ENCODE measurements around the gene DIPK1B.
A peak's percentile ranks its signal among the peaks of the same experiment; 100 is the strongest.

DIPK1B gene

DNA sequence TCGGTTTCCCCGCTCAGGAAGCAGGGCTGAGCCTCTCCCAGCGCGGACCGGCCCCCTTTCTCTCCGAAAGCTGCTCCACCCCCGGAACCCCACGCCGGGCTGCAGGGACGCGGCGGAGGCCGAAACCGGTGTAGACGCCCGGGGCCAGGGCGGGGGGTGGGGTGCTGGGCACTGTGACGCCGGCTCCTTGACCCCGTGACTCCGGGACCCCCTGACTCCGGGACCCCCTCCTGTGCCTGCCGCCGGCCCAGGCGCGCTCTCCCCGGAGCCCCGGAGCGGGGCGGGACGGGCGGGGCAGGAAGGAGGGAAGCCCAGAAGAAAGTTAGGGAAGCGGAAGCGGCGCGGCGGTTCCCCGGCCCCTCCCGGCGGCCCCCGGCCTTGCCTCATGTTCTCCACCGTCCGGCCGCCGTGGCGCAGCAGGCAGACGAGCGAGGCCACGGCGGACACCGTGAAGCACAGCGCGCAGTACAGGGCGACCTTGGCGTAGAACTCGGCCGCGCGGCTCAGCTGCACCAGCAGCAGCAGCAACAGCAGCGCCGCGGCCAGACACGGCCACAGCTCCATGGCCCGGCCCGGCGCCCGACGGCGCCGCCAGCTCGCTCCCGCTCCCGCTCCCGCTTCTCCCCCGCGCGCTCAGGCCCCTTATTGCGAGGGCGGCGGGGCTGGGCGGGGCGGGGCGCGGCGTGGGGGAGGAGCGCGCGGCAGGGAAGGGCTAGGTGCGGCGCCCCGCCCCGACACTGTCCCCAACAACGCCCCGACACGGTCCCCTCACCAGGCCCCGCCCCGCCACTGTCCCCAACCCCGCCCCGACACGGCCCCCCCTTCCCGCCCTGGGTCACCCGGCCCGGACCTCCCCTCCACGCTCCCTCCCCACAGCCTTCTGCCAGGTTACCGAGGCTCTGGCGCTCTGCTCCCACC lies 25.3 kb upstream of the DIPK1B start, which contains the start of gene AGPAT2:
Gene AGPAT2 (minus strand): TSS at position 664 of the 918 bp plus-strand sequence. CDS start 100 bp downstream, at position 564.
- DNase-seq (ENCODE audit: low spot score), result peak; percentile 93

DNA sequence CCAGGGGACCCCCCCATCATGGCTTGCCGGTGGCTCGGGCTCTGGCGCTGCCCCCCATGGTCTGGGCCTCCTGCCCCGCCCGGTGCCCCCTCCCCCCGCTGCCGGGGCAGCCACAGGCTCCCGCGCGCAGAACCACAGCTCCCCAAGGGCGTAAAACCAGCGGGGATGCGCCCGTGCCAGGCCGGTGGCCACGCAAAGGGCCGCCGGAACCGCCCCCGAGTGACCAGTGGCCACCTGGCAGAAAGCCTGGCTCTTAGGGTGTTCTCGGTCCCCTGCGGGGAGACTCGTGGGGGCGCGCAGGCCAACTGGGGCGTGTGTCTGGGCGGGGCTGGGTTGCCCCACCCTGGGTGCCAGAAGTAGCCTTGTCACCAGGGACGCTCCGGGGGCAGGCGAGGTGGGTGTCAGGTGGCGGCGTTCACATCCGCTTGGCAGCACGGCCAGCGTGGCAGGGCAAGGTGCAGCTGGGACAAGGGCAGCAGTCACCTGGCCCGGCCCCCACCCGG lies 24.6 kb upstream of the DIPK1B start:
- DNase-seq (ENCODE audit: low spot score), result no peak

DNA sequence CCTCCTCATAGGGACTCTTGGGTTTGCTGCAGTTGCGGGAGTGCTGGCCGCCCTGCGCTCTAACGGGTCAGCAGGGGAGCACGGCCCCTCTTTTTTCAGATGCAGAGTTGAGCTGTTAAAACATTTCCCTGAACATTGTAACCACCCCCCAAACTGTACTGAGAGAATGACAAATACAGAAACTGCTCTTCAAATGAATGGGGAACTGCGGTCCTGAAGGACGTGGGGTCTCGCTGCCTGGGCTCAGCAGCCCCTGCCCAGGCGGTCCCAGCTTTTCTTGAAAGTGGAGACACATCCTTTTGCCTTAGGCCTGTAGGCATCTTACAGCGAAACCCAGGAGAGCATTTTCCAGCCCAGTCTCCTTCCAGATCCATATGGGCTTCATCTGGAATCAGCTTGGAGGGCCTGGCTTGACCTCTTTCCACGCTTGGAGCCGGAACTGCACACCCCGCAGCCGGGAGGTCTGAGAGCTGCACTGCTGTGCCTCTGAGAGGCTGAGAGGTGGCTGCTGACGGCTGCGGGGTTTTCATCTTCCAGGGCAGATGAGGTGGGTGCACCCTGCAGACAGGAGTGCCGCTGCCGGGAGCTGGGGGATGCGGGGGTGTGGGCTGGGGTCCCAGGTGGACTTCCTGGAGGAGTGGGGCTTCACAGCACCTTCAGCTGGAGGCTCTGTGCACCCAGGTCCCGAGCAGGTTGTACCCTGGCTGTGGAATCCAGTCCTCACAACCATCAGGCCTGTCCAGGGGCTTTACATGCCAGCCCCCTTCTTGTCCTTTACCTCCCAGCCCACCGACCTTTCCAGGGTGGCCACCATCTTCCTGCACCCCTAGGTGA lies 23.9 kb upstream of the DIPK1B start:
- no peak for DNase-seq (ENCODE audit: low spot score)

DNA sequence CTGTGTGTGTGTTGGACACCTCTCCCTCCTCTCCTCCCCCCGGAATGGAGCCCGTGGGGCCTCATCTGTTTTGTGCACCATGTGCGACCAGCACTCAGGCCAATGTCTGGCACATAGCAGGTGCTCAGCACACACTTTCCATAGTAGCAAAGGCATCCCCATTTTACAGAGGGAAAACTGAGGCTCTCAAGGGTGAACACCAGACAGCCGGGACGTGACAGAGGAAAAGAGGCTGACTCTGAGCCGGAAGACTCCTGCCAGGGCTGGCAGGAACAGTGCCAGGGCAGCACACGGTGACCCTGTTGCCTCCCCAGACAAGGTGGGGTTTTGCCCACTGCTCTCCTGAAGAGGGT lies 23.3 kb upstream of the DIPK1B start:
- DNase-seq (ENCODE audit: low spot score), result no peak

DNA sequence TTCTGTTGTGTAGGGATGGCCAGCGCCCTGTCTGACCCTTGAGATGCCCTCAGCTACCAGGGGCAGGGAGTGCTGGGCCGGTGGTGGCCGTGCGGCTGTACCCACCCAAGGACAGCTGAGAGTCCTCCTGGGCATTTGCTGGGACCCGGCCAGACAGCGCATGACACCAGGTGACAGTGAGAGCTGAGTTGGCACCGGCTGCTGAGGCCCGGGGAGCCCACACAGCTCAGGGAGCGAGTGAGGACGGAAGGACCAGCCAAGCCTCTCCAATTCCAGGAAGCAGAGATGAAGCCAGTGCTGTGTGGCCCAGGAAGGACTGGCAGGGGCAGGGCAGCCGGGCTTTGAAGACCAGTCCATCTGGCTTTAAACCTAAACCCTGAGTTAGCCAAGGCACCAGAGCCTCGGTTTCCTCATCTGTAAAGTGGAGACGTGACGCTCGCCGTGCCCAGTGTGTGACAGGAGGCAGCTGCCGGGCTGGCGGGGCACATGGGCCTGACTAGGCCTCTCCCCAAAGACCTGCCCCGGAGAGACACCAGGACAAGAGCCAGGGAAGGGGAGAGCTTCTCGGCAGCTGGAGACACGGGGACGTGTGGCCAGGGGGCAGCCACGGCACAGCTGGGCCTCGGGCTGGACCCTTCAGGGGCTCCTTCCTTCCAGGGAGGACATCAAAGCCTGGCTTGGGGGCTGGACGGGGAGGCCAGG lies 22.1 kb upstream of the DIPK1B start:
- DNase-seq (ENCODE audit: low spot score), result no peak

DNA sequence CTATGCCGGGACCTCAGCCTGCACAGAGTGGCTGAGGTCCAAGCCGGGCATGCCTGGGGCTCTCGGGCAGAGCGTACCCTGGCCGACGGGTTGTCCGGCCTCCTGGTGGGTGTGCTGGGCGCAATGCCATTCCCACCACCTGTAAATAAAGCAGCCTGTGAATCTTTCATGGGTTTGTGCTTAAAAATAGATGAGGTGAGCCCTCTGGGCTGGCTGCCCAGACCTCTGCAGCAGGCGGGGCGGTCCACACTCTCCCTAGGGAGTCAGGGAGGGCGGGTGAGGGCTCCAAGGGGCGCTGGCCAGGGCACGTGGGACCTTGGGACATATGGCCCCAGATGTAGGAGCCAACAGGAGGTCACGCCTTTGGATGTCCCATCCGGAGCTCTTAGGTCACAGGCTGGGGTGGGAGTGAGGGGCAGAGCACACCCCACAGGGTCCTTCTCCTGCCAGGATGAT lies 21.5 kb upstream of the DIPK1B start:
- DNase-seq (ENCODE audit: low spot score), result no peak

DNA sequence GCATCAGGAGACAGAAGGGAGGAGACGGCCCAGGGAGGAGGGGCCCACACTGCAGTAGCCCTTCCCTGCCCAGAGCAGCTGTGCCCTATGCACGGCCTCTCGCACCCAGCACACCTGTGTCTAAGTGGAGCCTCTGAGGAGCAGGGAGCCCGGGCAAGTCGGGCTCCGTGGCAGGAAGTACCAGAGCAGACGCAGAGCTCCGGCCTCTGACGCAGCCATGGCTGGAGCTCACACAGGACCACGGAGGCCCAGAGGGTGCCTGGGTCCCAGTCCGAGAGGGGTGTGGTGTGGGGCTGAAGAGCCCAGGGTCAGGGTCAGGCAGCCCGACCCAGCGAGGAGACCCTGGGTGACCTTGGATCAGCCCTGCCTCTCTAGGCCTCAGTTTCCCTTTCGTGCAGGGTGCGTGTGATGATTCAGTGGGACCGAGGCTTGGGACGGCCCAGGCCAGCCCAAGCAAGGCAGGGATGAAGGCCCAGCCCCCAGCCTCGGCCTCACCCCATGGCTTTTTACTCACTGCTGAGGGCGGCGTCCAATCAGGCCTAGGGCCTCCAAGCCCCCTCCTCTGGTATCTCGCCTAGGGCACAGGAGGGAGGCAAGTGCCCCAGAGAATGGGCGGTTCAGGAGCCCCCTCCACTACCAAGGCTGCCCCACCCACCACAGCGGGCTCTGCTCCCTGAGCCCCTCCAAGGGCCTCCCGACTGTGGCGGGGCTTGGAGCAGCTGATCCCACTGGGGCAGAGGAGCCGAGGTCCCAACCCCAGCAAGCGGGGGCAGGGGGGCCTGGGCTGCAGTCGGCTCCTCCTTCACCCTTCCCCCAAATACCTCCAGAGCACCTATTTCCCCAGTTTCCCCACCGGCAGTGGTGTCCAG lies 20.8 kb upstream of the DIPK1B start:
- DNase-seq (ENCODE audit: low spot score), result no peak

DNA sequence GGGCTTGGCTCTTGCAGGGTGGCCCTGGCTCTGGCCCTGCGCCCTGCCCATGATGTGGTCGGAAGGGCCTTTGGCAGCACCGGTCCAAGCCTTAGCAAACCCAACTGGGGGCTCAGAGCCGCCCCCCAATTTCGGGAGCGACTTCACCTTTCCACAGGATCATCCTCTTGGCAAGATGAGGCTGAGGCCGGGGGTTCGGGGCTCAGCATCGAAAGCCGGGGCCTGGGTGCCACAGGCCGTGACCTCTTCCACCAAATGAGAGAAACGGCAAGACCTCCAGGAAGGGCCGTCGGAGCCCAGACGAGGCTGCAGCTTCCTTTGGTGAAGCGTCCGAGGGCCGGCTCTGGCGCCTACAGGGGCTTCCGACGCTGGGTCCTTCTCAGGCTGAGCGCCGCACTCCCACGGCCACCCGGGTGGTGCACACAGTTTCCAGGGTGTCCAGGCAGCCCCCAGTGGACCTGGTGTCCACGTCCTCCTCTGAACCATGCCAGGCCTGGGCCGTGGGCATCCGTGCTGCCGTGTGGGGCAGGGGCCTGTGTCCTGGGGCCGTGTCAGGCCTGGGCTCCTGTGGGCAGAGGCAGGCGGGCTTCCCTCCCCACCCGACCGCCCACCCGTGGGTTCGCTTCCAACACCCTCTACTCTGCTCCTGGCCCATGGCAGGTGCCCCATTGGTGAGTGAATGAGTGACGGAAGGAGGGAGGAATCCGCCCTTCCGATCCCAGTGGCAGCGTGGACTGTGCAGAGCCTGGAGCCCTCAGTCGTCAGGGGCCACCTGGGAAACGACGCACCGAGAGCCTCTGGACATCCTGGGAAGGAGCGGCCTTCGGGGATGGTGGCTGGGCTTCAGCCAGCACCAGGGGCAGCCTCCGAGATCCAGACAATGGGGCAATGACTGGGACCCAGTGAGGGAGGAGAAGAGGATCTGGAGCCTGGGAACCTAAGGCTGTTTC lies 19.9 kb upstream of the DIPK1B start:
- no peak for DNase-seq (ENCODE audit: low spot score)

DNA sequence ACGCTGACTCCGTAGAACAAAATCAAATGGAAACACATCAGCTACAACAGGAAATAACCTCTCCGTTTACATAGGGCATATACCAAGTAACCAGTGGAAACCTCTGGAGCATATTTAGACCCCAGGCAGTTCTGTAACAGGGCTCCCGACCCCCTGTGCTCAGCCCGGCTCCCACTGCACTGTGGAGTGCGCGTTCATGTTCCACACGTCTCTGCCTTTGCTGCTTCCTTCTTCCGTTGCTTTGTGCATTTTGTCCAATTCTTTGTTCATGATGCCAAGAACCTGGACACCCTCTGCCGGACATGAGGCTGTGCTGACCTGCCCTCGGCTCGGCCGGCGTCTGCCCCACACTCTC lies 19.3 kb upstream of the DIPK1B start:
- DNase-seq (ENCODE audit: low spot score), result no peak

DNA sequence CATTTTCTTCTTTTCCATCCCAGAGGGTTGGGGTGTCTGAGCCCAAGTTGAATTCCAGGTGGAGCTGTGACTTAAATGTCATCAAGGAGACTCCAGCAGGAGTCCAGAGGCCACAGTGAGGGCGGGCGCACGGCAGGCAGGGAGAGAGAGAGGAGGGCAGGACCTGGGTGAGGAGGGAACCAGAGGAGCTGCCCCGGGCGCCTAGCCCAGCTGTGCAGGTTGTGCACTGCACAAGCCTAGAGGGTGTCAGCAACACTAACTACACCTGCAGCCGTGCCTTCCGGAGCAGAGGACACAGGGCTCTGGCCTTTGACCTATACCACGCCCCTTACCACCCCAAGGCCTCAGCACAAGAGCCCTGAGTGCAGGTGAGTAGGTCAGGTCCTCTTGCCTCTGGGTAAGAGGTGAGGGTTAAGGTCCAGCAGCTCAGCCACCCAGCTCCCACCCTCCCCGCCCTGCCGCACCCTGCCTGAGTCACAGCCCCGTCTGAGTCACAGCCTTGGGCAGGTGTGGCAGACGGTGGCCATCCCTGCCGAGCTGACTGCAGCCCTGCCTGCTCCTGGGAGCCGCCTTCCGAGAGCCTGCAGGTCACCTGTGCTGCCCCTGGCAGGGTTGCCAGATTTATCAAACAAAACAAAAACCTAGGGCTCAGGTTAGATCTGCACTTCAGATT lies 18.7 kb upstream of the DIPK1B start:
- peak; percentile 92 for DNase-seq (ENCODE audit: low spot score)

DNA sequence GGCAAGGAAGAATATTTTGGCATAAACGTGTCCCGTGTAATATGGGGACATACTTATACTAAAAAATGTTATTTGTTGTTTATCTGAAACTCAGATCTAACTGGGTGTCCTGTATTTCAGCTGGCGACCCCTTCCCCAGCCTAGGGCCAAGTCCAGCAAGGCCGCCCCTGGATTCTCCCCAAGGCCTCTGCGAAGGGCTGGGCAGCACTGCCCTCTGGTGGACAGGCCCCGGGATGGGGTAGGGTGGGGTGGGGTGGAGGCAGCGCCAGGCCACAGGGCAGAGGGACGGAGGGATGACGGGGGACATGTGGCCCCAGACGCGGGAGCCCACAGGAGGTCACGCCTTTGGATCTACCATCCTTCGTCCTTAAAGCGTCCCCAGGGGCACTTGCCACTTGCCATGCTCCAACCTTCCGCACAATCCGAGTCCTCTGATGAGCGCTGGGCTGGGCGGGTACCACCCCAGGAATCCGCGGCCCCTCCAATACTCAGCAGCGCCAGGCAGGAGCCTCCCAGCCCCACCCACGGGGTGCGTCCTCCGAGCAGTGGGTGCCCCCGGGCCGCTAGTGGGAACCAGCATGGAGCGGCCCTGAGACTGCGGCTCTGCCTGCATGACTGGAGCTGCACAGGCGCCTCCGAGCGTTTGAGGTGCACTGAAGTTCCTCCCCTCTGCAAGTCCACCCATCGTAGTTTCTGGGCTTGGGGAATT lies 18.1 kb upstream of the DIPK1B start:
- peak; percentile 97 for DNase-seq (ENCODE audit: low spot score)

DNA sequence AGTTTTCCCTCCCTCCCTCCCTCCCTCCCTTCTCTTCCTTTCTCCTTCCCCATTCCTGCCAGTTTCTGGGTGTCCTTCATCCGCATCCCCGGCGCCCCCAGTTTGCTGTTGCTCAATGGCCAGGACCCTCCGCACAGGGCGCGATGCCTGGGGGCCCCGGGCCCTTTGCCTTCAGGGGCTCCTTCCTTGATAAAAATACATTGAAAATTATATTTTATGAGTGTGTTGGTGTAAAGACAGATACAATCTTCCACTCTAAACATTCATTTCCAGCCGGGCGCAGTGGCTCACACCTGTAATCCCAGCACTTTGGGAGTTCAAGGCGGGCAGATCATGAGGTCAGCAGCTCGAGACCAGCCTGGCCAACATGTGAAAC lies 17.5 kb upstream of the DIPK1B start:
- DNase-seq (ENCODE audit: low spot score), result no peak

DNA sequence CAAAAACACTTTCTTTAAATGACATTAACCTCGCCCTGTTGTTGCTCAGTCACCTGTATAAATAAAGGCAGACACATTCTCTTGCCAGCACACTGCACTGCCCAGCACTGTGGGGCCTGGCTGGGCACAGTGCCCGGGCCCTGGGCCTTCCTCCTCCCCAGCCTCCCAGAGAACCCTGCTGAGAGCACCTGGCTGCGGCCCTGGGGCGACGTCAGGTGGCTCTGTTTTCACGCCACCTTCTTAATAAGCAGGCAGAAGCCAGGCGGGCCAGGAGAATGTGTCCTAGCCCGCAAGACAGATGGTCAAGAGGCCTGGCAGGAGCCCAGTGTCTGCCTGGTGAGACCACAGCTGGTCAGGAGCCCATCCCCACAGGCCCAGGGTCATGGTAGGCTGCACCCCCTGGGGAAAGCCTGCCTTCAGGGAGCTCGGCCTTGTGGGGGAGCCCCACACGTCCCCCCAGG lies 16.9 kb upstream of the DIPK1B start:
- no peak for DNase-seq (ENCODE audit: low spot score)

DNA sequence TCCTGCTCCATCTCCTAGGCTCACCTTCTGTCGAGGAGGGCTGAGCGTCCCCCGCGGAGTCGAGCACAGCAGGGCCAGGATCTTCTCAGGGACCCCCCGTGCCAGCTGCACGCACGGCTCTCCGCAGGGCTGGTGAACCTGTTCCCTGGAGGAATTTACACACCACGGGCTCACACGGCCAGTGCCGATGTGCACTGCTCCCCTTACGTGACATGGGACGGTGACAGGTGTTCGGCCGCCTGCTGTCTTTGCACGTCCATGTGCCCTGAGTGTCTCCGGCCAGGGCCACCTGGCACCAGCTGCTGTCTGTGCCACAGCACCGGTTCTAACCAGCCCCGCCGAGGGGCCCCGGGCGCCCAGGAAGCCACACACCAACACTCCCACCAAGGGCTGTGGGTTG lies 16.4 kb upstream of the DIPK1B start:
- DNase-seq (ENCODE audit: low spot score), result no peak

DNA sequence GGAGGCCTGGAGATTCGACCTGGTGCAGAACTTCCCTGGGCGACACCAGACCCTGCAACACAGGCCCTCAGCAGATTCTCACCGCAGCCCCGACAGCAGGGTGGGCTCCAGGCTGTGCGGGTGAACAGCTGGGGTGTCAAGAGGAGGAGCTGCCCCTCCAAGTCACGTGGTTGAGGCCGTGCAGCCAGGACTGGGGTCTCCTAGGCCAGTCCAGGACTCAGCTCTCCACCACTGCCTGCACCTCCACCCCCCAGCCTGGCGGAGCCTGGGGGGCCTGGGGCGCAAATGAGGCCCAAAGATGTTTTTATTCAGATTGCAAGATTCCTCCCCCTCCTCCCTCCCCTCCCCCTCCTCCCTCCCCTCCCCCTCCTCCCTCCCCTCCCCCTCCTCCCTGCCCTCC lies 15.9 kb upstream of the DIPK1B start:
- no peak for DNase-seq (ENCODE audit: low spot score)

DNA sequence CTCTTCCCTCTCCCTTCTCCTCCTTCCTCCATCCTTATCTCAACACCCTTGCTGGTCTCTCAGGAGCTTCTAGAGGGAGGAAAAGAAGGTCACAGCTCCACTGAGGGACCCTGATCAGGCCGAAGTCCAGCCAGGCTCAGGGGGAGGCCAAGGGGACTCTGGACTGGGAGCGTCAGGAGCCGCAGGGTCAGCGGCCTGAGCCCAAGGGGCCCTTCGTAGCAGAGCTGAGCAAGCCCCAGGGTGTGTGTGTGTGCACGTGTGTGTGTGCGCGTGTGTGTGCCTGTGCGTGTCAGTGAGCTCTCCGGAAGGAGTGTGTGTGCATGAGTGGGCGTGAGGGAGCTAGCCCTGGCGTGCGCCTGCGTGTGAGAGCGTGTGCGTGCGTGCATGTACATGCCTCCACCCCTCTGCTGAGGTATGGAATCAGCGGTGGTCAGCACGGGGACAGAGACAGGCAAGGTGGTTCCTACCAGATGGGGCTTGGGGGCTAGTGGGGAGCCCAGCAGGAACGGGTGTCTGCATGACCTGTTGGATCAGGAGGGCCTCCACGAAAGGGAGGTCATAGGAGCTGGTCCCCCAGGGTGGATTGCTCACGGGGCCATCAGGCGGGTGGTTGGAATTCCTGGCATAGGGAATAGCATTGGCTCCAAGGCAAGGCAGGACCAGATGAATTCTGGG lies 15.1 kb upstream of the DIPK1B start:
- peak; percentile 65 for DNase-seq (ENCODE audit: low spot score)

DNA sequence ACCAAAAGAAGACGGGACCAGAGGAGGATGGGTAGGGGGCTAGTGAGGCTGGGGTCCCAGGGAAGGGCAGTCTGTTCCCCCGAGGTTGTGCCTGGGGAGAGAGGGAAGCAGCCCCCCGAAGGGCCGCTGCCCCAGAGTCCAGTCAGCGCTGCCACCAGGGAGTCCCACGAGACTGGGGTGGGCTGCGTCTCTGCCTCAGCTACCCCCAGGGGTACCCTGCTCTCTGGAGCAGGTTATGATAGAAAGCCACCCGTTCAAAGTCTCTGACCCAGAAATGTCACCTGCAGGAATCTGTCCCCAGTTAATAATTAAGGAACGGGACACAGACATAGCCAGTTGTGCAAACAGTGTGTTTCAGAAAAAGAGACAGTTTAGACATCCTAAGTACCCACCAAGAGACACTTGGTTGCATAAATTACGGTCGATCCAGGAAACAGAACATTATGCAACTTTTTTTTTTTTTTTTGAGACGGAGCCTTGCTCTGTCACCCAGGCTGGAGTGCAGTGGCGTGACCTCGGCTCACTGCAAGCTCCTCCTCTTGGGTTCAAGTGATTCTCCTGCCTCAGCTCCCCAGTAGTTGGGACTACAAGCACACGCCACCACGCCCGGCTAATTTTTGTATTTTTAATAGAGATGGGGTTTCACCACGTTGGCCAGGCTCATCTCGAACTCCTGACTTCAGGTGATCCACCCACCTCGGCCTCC lies 14.4 kb upstream of the DIPK1B start:
- peak; percentile 81 for DNase-seq (ENCODE audit: low spot score)

All from HuH-7 (cell line).